OCI-LY3 (cell line): ENCODE results near the gene ARHGAP26.

Source experiments
- H2AFZ ChIP-seq: fragments of 200-600, 300-600 bp; shearing (Covaris generic); 2 replicates; pipeline ENCODE4 v1.6.0; 2014; ENCODE audit warnings: antibody characterized with exemption, low read depth, low read length
- H3K27ac ChIP-seq: fragments of 200-600, 300-600 bp; sonication (generic); 2 replicates; pipeline ENCODE4 v1.5.1; 2014; ENCODE audit warnings: mild to moderate bottlenecking, low read length, moderate library complexity, mixed read lengths
- H3K27me3 ChIP-seq: fragments of 200-600, 300-600 bp; sonication (generic); 2 replicates; pipeline ENCODE4 v1.6.1; 2014; ENCODE audit warnings: low read depth, low read length, mixed read lengths
- H3K36me3 ChIP-seq: fragments of 200-600, 300-600 bp; sonication (generic); replicated peaks from 2 replicates; pipeline ENCODE3; 2014; ENCODE audit warnings: low read depth, low read length, mixed read lengths
- H3K4me1 ChIP-seq: fragments of 300-600, 200-600 bp; sonication (generic); 2 replicates; pipeline ENCODE4 v1.6.1; 2014; ENCODE audit warnings: low read length, mixed read lengths
- H3K4me2 ChIP-seq: fragments of 200-600, 300-600 bp; sonication (generic); 2 replicates; pipeline ENCODE4 v1.6.1; 2014; ENCODE audit warnings: low read length, mixed read lengths
- H3K4me3 ChIP-seq: fragments of 300-600, 200-600 bp; sonication (generic); 2 replicates; pipeline ENCODE4 v1.5.1; 2014; ENCODE audit warnings: antibody characterized with exemption, mild to moderate bottlenecking, low read length, moderate library complexity
- H3K79me2 ChIP-seq: fragments of 300-600, 200-600 bp; shearing (Covaris generic); 2 replicates; pipeline ENCODE4 v1.6.1; 2014; ENCODE audit warnings: mild to moderate bottlenecking, low read length, mixed read lengths
- H3K9ac ChIP-seq: fragments of 300-600, 200-600 bp; shearing (Covaris generic); 2 replicates; pipeline ENCODE4 v1.6.0; 2014; ENCODE audit warnings: mild to moderate bottlenecking, low read length, moderate library complexity
- H3K9me3 ChIP-seq: fragments of 200-600, 300-600 bp; shearing (Covaris generic); 2 replicates; pipeline ENCODE4 v1.6.1; 2014; ENCODE audit warnings: low read length, mixed read lengths; ENCODE audit not compliant: insufficient read depth
- H4K20me1 ChIP-seq: fragments of 200-600, 300-600 bp; sonication (generic); 2 replicates; pipeline ENCODE4 v1.6.1; 2016; ENCODE audit warnings: low read length, mixed read lengths; ENCODE audit not compliant: insufficient read depth
- EZH2phosphoT487 ChIP-seq: fragments of 200-600 bp; shearing (Covaris generic); IDR thresholded peaks from 2 replicates; pipeline ENCODE4 v1.6.1; 2018; ENCODE audit warnings: antibody characterized with exemption, mixed run types, low read depth
- TF ChIP-seq, protein P1 (sequence below): fragments of 200-600, 300-600 bp; sonication (generic); IDR thresholded peaks from 2 replicates; pipeline ENCODE4 v1.5.1; 2014; ENCODE audit warnings: antibody characterized with exemption, low read length, low read depth

The ARHGAP26 gene

DNA sequence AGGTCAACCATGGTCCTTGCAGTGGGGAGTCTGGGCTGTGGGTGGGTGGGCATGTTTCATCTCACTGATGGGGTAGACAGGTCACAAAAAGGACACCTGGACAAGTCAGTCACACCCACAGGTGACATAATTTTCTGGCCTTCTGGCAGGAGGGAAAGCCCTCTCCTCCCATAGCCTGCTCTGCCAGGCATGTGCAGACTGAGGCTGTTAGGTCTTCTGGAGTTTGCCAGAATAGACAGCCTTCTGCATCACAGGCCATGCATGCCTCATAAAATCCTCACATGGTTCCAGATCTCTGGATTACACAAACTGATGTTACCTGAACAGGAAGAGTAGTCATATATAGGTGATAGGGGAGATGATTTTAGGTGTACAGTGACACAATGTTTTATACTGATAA, 49.1 kb downstream of the ARHGAP26 start:
- Histone ChIP-seq H3K36me3 (no peaks in the 10 kb centered on the region), H3K9me3 (no peaks in the 10 kb centered on the region), H3K79me2 (no peaks in the 10 kb centered on the region), H3K4me3 (no peak overlapping the region), H2AFZ (no peak overlapping the region), H4K20me1 (no peaks in the 10 kb centered on the region), H3K9ac (no peak overlapping the region), H3K27ac (no peak overlapping the region), H3K4me2 (no peak overlapping the region), H3K27me3 (no peaks in the 10 kb centered on the region), H3K4me1 (peaks cover 20% of the 10 kb centered on the region)
- TF ChIP-seq EZH2phosphoT487 = no peak
- TF ChIP-seq, protein P1, sequence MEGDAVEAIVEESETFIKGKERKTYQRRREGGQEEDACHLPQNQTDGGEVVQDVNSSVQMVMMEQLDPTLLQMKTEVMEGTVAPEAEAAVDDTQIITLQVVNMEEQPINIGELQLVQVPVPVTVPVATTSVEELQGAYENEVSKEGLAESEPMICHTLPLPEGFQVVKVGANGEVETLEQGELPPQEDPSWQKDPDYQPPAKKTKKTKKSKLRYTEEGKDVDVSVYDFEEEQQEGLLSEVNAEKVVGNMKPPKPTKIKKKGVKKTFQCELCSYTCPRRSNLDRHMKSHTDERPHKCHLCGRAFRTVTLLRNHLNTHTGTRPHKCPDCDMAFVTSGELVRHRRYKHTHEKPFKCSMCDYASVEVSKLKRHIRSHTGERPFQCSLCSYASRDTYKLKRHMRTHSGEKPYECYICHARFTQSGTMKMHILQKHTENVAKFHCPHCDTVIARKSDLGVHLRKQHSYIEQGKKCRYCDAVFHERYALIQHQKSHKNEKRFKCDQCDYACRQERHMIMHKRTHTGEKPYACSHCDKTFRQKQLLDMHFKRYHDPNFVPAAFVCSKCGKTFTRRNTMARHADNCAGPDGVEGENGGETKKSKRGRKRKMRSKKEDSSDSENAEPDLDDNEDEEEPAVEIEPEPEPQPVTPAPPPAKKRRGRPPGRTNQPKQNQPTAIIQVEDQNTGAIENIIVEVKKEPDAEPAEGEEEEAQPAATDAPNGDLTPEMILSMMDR = no peak

GRCh38 chr5:142819825-142820224, 49.6 kb downstream of the ARHGAP26 start:
- no peak overlapping the region for H3K4me2 ChIP-seq
- H3K36me3 ChIP-seq = no peaks in the 10 kb centered on the region
- H3K79me2 ChIP-seq = no peaks in the 10 kb centered on the region
- TF ChIP-seq, protein P1 = no peak
- TF ChIP-seq EZH2phosphoT487 = no peak
- H4K20me1 ChIP-seq = no peaks in the 10 kb centered on the region
- H3K27ac ChIP-seq = no peak overlapping the region
- H3K9ac ChIP-seq = no peak overlapping the region
- H3K4me1 ChIP-seq = peaks cover 20% of the 10 kb centered on the region
- no peak overlapping the region for H2AFZ ChIP-seq
- no peaks in the 10 kb centered on the region for H3K27me3 ChIP-seq
- no peaks in the 10 kb centered on the region for H3K9me3 ChIP-seq
- H3K4me3 ChIP-seq = no peak overlapping the region

GRCh38 chr5:142820447-142820846, 50.3 kb downstream of the ARHGAP26 start:
- Histone ChIP-seq H2AFZ (no peak overlapping the region), H3K27ac (no peak overlapping the region), H3K9ac (no peak overlapping the region), H3K27me3 (no peaks in the 10 kb centered on the region), H3K79me2 (no peaks in the 10 kb centered on the region), H4K20me1 (no peaks in the 10 kb centered on the region), H3K4me1 (peaks cover 20% of the 10 kb centered on the region), H3K4me2 (no peak overlapping the region), H3K4me3 (no peak overlapping the region), H3K36me3 (no peaks in the 10 kb centered on the region), H3K9me3 (no peaks in the 10 kb centered on the region)
- TF ChIP-seq EZH2phosphoT487 = no peak
- TF ChIP-seq, protein P1 = no peak

- no peaks in the 10 kb centered on the region for H3K79me2 ChIP-seq
- TF ChIP-seq EZH2phosphoT487 = no peak
- TF ChIP-seq, protein P1 = no peak
- H3K9ac ChIP-seq = no peak overlapping the region
- H3K27me3 ChIP-seq = no peaks in the 10 kb centered on the region
- no peaks in the 10 kb centered on the region for H3K9me3 ChIP-seq
- no peak overlapping the region for H2AFZ ChIP-seq
- peak overlapping the region; percentile 47 for H3K27ac ChIP-seq
- no peaks in the 10 kb centered on the region for H3K36me3 ChIP-seq
- no peaks in the 10 kb centered on the region for H4K20me1 ChIP-seq
- no peak overlapping the region for H3K4me3 ChIP-seq
- no peak overlapping the region for H3K4me2 ChIP-seq
- H3K4me1 ChIP-seq = peaks cover 20% of the 10 kb centered on the region
Observed at GRCh38 chr5:142821034-142821732, 51.0 kb downstream of the ARHGAP26 start.
